ENCODE data around the gene SPATA33.

- no peak for TF ChIP-seq RFX5 (IDR thresholded peaks at IDR 0.05; ENCODE audit: low read depth, low read length)
- no peak for TF ChIP-seq BMI1 (IDR thresholded peaks at IDR 0.05; ENCODE audit: borderline replicate concordance)
- no peak for TF ChIP-seq BHLHE40 (IDR thresholded peaks at IDR 0.05; ENCODE audit: borderline replicate concordance in 1 of 2, low read depth in 2 of 2, low read length in 1 of 2)
- no peak for TF ChIP-seq CREM (IDR thresholded peaks at IDR 0.05; ENCODE audit: low read depth)
- TF ChIP-seq ETV6 (conservative IDR thresholded peaks at IDR 0.05 in 1 of 2, IDR thresholded peaks at IDR 0.05 in 1 of 2; ENCODE audit: borderline replicate concordance in 1 of 2, low read depth in 1 of 2), result no peak
- no peak for TF ChIP-seq MYB (IDR thresholded peaks at IDR 0.05; ENCODE audit: borderline replicate concordance, low read depth, low read length)
- TF ChIP-seq CTCF (IDR thresholded peaks at IDR 0.05 in 2 of 3, conservative IDR thresholded peaks at IDR 0.05 in 1 of 3; ENCODE audit: control insufficient read depth in 2 of 3, extremely low read depth in 1 of 3, insufficient read depth in 1 of 3, low read depth in 3 of 3, low read length in 3 of 3), result no peak
- TF ChIP-seq ESRRA (IDR thresholded peaks at IDR 0.05; ENCODE audit: low read length), result no peak
- no peak for TF ChIP-seq CHD1 (IDR thresholded peaks at IDR 0.05; ENCODE audit: low read depth, low read length)
- TF ChIP-seq POLR2AphosphoS5 (IDR thresholded peaks at IDR 0.05; ENCODE audit: low read length), result no peak
- no peak for TF ChIP-seq POLR2AphosphoS2 (IDR thresholded peaks at IDR 0.05; ENCODE audit: low read depth, low read length)
- no peak for TF ChIP-seq RAD21 (IDR thresholded peaks at IDR 0.05; ENCODE audit: insufficient read depth, low read depth, low read length)
- TF ChIP-seq BRCA1 (IDR thresholded peaks at IDR 0.05; ENCODE audit: low read depth, low read length), result no peak
Observed at GRCh38 chr16:89656435-89657121, 1.1 kb upstream of the SPATA33 start.

Data from GM12878 (cell line).